Measurements from ENCODE around the gene CFAP299. TPM values are rescaled to one million over a fixed set of nuclear protein-coding genes. Genes with fewer than 3 reads are reported as not detected.

CFAP299 gene
- total and polyA plus RNA-seq, 2 donors (not counting 1 experiment from before 2014, with no cell fraction given): not detected

GRCh38 chr4:80322716-80323115 is 12.8 kb upstream of the CFAP299 start:
- ATAC-seq (ENCODE audit: low read depth): no peak
- CTCF ChIA-PET: no interaction called here
- H3K4me3 ChIP-seq (ENCODE audit: control extremely low read depth in 1 of 5, extremely low read depth in 1 of 5, insufficient read depth in 1 of 5, low read depth in 2 of 5, low read length in 4 of 5): no peak overlapping the region
- TF ChIP-seq CTCF (IDR thresholded peaks at IDR 0.05): no peak
- TF ChIP-seq EZH2 (IDR thresholded peaks at IDR 0.05; ENCODE audit: borderline replicate concordance, insufficient read depth, low read depth, low read length, poor library complexity, severe bottlenecking): no peak
- no peak overlapping the region for H2AFZ ChIP-seq (ENCODE audit: insufficient read depth, low read depth, low read length, poor library complexity, severe bottlenecking)
- no peaks in the 10 kb centered on the region for H3K36me3 ChIP-seq (replicated peaks in 1 of 2; ENCODE audit: control extremely low read depth in 1 of 2, control insufficient read depth in 1 of 2, extremely low read depth in 1 of 2, insufficient read depth in 2 of 2, low read length in 1 of 2)
- DNase-seq: no peak
- Mint-ChIP-seq H3K4me3 (no peak overlapping the region), H3K4me1 (no peaks in the 10 kb centered on the region), H3K27ac (no peak overlapping the region), H3K27me3 (peaks cover 15% of the 10 kb centered on the region), H3K9me3 (ENCODE audit: insufficient read depth) (no peaks in the 10 kb centered on the region)
- POLR2A ChIA-PET: no interaction called here
- no peaks in the 10 kb centered on the region for H3K4me1 ChIP-seq (ENCODE audit: control insufficient read depth in 2 of 2, insufficient read depth in 2 of 2, low read length in 2 of 2)
- no peaks in the 10 kb centered on the region for H4K20me1 ChIP-seq (ENCODE audit: control insufficient read depth, insufficient read depth, low read length, poor library complexity, severe bottlenecking)
- no peak overlapping the region for H3K27ac ChIP-seq (ENCODE audit: low read length in 2 of 2)
- H3K9me3 ChIP-seq (ENCODE audit: control extremely low read depth in 1 of 3, control insufficient read depth in 2 of 3, insufficient read depth in 1 of 3, low read length in 2 of 3): no peaks in the 10 kb centered on the region
- H3K4me2 ChIP-seq (replicated peaks; ENCODE audit: low read depth, low read length, poor library complexity, severe bottlenecking): no peak overlapping the region
- H3K9ac ChIP-seq (ENCODE audit: low read length): no peak overlapping the region
- H3K27me3 ChIP-seq (replicated peaks in 1 of 4; ENCODE audit: control extremely low read depth in 1 of 4, control insufficient read depth in 3 of 4, insufficient read depth in 4 of 4, low read length in 3 of 4): peaks cover 0 to 5% (median 0%) of the 10 kb centered on the region in 4 experiments
- H3K79me2 ChIP-seq (ENCODE audit: control insufficient read depth, insufficient read depth, low read length): no peaks in the 10 kb centered on the region
- intact Hi-C loops (cut with micrococcal nuclease): no loop called here

GRCh38 chr4:80324171-80324570 is 11.4 kb upstream of the CFAP299 start:
- no peaks in the 10 kb centered on the region for H3K9me3 ChIP-seq (ENCODE audit: control extremely low read depth in 1 of 3, control insufficient read depth in 2 of 3, insufficient read depth in 1 of 3, low read length in 2 of 3)
- H2AFZ ChIP-seq (ENCODE audit: insufficient read depth, low read depth, low read length, poor library complexity, severe bottlenecking): no peak overlapping the region
- DNase-seq (no peak), ATAC-seq (ENCODE audit: low read depth) (no peak)
- no peaks in the 10 kb centered on the region for H3K79me2 ChIP-seq (ENCODE audit: control insufficient read depth, insufficient read depth, low read length)
- H3K27me3 ChIP-seq (replicated peaks in 1 of 4; ENCODE audit: control extremely low read depth in 1 of 4, control insufficient read depth in 3 of 4, insufficient read depth in 4 of 4, low read length in 3 of 4): peaks cover 0 to 5% (median 0%) of the 10 kb centered on the region in 4 experiments
- no peaks in the 10 kb centered on the region for H3K4me1 ChIP-seq (ENCODE audit: control insufficient read depth in 2 of 2, insufficient read depth in 2 of 2, low read length in 2 of 2)
- no peaks in the 10 kb centered on the region for H3K4me1 Mint-ChIP-seq
- ChIA-PET CTCF (no interaction called here), POLR2A (no interaction called here)
- peaks cover 16% of the 10 kb centered on the region for H3K27me3 Mint-ChIP-seq
- intact Hi-C loops (cut with micrococcal nuclease): no loop called here
- WGBS (ENCODE audit: insufficient coverage): no CpG with 5 or more reads among the region's 6 CpGs
- TF ChIP-seq EZH2 (IDR thresholded peaks at IDR 0.05; ENCODE audit: borderline replicate concordance, insufficient read depth, low read depth, low read length, poor library complexity, severe bottlenecking) (no peak), CTCF (IDR thresholded peaks at IDR 0.05) (no peak)
- no peak overlapping the region for H3K27ac ChIP-seq (ENCODE audit: low read length in 2 of 2)
- no peaks in the 10 kb centered on the region for H3K9me3 Mint-ChIP-seq (ENCODE audit: insufficient read depth)
- no peak overlapping the region for H3K4me2 ChIP-seq (replicated peaks; ENCODE audit: low read depth, low read length, poor library complexity, severe bottlenecking)
- H3K4me3 ChIP-seq (ENCODE audit: control extremely low read depth in 1 of 5, extremely low read depth in 1 of 5, insufficient read depth in 1 of 5, low read depth in 2 of 5, low read length in 4 of 5): no peak overlapping the region
- no peaks in the 10 kb centered on the region for H4K20me1 ChIP-seq (ENCODE audit: control insufficient read depth, insufficient read depth, low read length, poor library complexity, severe bottlenecking)
- no peaks in the 10 kb centered on the region for H3K36me3 ChIP-seq (replicated peaks in 1 of 2; ENCODE audit: control extremely low read depth in 1 of 2, control insufficient read depth in 1 of 2, extremely low read depth in 1 of 2, insufficient read depth in 2 of 2, low read length in 1 of 2)
- no peak overlapping the region for H3K4me3 Mint-ChIP-seq
- no peak overlapping the region for H3K9ac ChIP-seq (ENCODE audit: low read length)
- H3K27ac Mint-ChIP-seq: no peak overlapping the region
